Stimulated activated CD8-positive, alpha-beta memory T cell treated with anti-CD3 and anti-CD28 coated beads, Interleukin-7, amount 100 ng/mL, for 4 hours (primary cell): ENCODE measurements around the gene TTC23.

Source experiments
- DNase-seq, 2 donors: peaks; one replicate each; pipeline ENCODE4 v3.0.0-alpha.2; 2020; ENCODE audit warnings: low read depth in 2 of 2

TTC23 gene

DNA sequence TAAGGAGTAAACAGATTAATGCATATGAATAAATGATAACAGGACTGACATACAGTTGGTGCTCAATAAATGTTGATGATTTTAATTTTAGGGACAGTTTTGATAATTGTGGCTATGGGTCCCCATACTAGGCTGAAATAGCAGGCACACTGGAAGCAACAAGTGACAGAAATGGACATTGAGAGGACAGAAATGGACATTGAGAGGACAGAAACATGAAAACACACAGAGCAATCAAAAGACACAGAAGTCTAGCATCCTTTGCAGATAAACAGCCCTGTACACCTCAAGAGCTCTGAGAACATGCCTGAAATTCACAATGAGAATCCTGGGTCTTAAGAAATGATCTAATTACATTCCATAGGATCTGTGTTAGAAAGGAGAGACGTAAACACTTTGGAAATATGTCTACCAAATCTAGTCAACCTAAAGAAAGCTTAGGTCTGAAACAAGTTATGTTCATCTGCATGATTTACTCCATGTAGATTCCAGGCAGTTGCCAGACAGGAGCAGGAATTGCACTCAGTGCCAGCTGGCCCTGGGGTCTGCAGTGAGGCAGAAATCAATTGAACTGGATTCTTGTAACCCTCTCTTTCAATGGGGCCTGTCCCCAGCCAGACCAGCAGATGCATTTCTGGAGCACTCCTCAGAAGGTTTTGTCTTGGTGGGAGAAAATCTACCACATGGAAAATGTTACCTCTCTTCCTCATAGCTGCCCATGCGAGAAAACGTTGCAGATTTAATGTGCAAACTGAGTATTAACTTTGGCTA is 84.2 kb downstream of the TTC23 start:
- no peak for DNase-seq

DNA sequence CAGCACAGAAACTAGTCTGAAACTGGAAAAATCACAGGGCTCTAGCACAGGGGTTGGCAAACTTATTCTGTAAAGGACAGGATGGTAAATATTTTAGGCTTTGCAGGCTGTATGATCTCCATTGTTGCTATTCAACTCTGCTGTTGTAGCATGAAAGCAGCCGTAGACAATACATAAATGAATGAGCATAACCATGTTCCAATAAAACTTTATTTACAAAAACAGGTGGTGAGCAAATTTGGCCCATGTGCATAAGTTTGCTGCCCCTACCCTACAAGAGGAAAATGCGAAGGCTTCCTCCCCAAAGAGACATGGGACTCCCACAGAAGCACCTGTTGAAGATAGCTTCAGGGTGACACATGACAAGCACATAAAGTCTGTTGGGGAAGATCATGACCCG is 85.3 kb downstream of the TTC23 start:
- no peak for DNase-seq

DNA sequence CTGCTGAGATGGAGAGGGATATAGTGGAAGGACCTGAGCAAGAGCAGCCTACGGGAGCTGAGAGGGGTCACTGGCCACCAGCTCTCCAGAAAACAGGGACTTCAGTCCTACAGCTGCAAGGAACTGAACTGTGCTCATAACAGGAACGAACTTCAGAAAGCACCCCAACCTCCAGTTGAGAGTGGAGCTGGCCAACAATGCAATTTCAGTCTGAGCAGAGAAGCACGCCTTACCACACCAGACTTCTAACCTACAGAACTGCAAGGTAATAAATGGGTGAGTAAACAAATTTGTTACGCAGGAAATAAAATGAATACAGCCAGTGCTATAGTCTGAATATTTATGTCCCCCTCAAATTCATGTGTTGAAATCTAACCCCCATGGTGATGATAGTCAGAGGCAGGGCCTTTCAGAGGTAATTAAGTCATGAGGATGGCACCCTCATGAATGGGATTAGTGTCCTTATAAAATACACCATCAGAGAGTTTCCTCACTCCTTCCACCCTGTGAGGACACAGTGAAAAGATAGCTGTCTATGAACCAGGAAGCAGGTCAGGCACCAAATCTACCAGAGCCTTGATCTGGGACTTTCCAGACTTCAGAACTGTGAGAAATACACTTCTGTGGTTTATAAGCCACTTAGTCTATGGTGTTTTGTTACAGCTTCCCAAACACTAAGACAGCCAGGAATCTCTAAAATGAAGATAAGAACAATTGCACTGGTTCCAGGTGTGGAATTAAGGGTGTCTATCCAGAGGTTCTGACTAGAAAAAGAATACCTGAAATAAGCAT is 85.9 kb downstream of the TTC23 start:
- DNase-seq, result no peak

DNA sequence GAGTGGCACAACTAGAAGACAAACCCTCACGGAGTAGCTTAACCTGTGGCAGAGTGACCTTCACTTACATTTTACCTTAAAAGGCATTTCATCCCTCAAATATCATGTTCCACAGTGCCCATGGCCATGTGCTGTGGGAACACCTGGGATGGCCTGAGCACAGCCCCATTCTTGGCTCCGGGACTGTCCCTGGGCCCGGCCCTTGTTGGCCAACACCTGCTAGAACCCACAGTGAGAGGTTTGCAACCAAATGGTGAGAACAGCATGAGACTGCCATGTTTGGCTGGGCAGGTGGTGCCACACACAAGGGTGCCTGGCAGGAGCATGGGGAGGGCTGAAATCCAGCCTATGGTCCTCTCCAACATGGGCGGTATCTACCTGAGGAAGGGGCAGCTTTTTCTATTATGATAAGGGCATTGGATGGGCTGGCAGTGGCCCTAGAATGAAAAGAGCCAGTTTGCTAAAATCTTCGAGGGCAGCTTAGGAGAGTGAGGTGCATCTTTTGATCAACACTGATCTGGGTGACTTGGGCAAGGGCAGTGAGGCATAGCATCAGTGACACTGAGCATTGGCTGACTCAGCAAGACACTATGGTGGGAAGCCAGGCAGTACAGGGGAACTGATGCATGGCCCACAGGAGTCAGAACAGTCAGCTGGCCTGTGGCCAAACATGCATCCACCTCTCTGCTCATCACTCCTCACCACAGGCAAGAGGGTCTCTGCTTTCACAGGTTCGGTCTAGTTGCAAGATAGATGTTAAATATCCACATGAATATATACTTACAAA is 90.6 kb downstream of the TTC23 start:
- DNase-seq, result no peak

DNA sequence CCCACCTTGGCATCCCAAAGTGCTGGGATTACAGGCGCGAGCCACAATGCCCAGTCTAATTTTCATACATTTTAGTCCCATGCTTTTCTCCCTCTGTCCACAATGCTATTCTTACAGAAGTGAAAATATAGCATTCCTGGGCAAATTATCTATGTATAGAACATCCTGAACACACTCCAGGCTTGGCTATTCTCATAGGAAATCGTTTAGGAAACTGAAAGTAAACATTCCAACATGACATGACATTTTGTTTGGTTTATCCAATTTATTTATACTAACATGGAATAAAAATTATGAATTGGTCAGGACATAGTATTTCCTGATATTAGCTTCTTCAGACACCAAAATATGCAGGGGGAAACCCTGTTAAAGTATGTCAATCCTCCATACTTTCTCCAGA is 91.9 kb downstream of the TTC23 start:
- no peak for DNase-seq

DNA sequence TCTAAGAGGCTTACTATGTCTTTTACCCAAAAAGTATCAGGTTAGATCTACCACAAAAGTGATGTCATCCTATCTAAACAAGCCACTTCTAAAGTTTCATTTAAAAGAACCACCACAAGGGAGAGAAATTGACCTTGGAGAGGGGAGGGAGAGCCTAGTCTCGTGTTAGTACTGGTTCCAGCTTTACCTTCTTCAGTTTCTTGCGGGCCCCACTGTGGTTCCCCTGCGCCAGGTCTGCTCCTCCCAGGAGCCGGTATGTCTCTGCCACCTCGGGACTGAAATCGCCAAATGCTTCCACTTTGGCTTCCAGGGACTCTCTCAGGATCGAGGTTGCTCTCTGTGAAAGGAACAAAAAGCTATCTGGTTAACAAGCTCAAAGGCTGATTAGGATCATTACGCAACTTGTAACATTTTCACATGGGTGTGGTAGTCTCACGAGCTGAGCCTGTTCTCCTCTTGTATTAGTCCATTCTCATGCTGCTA is 93.4 kb downstream of the TTC23 start:
- DNase-seq, result no peak

DNA sequence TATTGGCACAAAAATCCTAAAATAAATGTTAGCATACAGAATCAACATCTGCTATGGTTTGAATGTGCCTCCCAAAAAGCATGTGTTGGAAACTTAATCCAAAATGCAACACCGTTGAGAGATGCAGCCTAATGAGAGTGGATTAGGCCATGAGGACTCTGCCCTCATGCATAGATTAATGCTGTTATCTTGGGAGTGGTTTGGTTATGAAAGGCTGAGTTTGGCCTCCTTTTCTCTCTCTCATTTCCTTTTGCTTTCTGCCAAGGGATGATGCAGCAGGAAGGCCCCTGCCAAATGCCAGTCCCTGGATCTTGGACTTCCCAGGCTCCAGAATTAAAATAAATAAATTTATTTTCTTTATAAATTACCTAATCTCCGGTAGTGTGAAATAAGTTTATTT is 95.1 kb downstream of the TTC23 start:
- no peak for DNase-seq

DNA sequence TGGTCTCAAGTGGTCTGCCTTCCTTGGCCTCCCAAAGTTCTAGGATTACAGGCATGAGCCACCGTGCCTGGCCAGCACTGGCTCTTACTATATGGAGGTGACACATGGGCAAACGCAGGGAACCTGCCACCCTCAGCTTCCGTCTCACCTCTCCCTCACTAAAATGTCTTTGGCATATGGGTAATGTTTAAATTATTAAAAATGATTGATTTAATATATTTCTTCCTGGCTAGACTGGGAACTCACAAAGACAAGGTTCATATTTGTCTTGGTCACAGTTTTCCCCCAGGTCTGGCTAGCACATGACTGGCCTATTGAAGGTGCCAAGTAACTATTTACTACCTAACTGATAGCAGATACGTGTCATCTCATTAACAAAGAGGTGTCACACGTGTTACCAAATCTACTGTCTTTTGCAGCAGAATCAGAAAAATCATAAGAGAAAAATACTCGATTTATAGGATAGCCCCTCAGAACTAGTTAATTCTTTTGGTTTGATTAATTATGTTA is 96.3 kb downstream of the TTC23 start:
- no peak for DNase-seq

DNA sequence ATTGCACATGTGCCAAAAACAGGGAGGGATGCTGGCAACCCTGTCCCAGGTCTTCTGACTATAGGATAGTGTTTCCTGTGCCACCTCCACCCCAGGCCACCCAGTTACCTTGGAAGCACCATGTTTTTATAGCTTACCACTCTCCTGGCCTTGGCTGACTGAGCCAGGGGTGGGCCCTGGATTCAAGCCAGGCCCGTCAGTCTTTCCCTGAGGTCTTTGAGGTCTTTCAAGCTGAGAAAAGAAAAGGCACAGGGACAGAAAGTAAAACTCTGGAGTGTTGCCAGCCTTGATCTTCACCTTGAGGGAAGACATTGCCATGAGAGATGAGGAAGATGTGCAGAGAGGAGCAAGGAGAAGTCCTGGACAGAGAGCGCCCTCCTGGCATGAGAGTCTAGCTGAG is 98.2 kb downstream of the TTC23 start:
- DNase-seq, result no peak

DNA sequence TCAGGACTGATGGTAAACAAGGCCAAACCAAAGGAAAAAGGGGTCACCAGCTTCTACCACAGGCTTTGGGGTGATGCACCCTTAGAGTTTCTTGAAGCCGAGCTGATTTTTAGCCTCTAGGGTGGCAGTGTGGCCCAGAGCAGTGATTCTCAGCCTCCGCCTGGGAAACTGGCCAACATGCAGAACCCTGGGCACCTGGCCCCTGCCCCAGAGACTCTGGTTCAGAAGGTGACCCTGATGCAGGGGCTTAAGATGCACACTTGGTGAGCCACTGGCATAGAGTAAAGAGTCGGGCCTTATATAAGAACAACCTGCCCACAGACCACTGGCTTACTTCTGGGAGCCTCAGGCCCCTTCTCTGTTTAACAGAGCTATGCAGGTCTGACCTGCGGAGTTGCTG is 100.0 kb downstream of the TTC23 start:
- DNase-seq, result no peak

DNA sequence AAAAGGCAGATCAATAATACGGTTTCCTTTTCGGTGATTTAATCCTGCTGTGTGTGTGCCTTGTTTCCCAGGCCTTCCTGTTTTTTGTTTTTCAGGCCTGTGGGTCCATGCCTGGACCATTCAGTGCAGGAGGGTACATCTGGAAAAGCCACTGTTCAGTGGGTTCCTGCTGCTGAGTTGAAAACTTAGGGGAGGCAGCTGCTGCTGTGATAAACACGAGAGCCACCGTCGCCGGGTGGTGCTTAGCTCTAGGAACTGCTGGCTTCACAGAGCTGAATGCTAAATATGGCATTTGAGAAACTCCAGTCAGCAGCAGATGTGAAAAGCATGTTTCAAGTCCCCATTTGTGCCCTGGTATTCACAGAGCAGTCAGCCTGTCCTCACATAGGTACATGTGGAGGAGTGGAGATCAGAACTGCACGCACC is 100.5 kb downstream of the TTC23 start:
- DNase-seq, result no peak

DNA sequence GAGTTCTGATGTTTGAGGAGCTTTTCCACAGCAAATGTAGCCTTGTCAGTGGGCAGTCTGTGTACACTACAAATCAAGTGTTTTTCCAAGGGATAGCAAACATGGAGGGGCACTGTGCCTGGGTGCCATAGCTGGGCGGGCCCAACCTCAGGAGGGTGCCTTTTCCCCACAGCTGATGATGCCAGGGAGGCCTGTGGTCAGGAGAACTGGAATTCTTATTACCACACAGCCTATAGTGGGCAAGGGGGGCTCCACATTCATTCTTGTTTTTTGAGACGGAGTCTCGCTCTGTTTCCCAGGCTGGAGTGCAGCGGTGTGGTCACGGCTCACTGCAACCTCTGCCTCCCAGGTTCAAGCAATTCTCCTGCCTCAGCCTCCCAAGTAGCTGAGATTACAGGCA is 102.7 kb downstream of the TTC23 start:
- no peak for DNase-seq

DNA sequence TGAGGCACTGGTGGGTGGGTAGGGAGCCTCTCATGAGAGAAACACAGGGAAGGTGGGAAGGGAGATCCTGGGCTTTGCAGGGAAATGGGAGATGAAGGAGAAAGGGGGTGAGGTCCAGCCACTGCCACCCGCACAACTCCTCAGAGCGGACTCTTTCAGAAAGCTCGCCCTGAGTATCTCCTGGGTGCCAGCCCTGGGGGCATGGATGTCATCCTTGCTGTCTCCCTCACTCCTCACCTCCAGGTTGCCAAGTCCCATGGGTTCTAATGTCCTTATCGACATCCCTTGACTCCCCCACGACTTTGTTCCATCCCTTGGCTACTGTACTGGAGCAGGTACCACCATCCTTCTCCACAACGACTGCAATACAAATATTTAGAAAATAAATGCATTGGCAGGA is 103.6 kb downstream of the TTC23 start:
- DNase-seq, result no peak

DNA sequence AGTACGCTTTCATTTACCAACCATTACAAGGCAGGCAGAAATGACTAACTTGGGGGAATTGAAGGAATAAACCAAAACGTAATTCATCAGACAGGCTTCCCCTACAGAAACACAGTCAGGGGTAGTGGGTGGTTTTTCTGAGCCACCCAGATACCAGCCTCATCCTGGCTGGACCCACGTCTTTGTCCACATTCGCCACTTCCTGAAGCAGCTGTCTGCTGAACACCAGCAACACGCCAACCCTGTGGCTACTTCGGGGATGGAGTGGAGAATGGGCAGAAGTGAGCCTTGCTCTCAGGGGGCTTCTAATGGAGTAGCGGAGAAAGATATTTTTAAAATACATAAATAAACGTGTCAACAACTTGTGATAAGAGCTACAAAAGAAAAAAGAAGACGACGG is 104.4 kb downstream of the TTC23 start:
- DNase-seq, result no peak

DNA sequence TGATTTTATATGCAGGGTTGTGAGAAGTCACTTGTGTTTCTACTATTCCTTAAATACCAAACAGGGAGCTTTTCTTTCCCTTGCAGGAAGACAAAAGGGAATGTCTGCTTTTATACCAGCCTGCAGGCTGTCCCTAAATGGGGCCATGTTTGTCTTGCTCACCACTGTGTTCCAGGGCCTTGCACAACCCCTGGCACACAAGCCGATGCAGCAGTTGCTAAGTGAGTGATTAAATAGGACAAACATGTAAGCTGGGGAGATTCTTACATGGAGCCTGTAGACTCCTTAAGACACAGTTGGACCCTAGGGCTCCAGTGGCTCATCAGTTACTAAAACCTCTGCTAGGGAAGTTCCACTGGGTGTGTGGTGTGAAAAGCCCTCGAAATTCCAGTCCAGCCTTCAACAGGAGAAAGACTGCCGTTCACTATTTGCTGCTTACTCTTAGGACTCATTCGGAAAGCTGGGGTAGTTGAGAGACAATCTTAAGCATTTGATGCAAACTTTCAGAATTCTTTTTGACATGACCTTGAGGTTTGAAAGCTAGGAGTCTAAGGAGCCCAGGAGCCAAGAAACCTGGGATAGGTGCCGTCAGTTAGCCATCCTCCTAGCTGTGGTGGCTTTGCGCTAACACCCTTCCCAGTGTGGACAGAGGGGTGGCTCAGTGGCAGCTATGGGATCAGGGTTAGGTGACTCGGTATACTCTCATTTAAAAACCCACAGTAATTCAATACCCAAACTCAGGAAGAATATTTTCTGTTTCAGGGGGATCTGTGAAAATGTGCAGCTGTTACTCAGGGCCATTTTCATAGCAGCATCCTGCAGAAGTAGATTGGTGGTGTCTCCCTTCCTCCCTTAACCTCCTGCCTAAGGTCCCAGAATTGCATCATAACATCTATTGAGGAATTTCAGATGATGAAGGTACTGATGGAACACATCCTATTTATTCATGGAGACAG is 105.4 kb downstream of the TTC23 start:
- no peak for DNase-seq

DNA sequence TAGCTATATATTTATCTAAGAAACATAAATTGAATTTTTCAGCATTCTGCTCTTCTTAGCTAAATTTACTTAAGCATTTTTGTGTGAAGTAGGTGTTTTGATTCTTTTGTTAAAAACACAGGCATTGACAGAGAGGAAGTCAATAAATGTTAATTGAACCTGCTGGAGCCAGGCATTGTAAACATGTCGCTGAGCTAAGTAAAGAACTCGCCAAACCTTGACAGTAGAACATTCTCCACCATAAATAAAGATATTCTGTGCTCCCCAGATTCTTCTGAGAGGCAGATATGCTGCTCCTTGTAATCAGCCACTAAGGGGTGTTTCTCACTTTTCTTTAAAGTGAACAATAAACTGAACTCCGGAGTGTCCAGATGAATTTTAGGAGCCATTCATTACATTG is 106.1 kb downstream of the TTC23 start:
- DNase-seq, result no peak

DNA sequence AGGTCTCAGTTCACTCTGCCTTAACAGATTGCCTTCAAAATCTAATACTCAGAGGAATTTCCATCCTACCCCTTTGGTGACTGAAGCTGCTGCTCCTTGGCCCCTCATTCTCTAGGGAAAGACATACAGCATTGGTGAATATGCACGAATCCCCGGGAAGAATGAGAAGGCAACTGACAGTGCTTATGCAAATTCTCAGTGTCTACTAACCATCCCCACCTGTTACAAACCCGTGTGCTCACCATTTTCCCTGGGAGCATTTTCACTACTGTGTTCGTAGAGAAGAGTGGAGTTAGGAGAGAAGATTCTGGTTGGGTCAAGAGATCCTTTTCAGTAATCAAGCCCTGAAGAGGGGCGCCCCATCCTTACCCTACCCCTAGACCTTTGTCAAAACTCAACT is 106.8 kb downstream of the TTC23 start:
- DNase-seq, result no peak

DNA sequence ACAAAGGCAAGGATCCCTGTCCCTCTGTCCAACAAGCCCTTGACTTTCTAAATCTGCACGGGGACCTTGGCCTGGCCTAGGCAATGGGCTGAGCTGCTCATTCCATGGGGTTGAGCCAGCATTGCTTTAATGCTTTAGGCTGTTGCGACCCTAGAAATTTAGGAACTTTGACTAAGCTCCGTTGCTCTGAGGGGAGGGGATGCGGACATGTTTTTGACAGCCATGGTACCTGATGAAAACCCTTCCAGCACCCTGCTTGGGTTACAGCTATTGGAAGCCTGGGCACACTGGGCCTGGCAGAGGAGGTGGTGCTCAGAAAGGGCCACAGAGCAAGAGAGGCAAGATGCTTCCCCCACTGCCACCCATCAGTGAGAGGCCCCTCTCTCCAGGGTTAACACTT is 107.4 kb downstream of the TTC23 start:
- DNase-seq, result no peak

DNA sequence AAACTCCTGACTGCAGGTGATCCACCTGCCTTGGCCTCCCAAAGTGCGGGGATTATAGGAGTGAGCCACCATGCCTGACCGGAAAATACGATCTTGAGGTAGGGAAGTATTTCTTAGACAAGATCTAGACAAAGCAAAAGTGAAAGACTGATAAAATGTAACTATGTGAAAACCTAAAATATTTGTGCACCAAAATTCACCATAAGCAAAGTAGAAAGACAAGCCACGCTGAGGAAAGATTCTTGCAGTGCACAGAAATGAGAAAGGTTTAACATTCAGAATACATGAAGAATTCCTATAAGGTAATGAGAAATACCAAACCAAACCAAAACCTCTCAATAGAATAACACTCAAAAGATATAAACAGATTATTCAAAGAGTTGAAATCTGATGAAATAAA is 108.8 kb downstream of the TTC23 start:
- DNase-seq, result no peak

DNA sequence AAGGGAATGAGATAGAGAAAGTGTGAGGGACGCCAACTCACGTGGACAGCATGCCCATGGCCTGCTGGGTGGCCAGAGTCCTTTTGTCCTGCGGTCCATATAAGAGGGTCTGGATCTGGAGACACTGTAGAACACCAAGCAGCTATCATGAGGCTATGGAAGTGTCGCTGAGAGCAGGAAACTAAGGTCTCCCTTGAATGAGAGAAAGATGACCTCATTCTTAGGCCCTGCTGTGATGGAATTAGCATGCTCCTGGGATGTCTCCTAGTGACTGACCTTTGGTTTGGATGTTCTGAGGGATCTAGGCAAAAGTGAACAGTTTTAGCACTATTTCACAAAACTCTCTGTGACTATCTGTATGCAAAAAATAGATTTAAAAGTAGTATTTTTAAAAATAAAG is 110.1 kb downstream of the TTC23 start:
- no peak for DNase-seq

DNA sequence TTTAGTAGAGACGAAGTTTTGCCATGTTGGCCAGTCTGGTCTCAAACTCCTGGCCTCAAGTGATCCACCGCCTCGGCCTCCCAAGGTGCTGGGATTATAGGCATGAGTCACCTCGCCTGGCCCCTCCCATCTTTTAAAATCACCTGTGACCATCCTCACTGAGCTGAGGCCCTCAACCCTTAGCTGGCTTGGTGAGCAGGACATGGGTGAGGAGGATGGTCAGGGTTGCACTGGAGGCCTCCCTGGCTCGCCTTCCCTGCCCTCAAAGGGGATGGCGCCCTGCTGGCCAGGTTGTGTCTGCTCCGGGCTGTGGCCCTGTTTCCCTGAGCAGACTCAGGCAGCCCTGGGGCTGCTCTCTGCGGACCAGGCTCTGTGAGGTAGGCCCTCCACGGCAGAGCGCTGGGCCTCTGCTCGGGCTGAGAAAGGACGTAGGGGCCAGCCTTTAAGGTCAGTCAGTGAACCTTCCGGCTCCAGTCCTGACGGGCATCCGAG is 110.8 kb downstream of the TTC23 start:
- no peak for DNase-seq
